ENCODE results near the gene SMARCD1.
A peak's percentile ranks its signal among the peaks of the same experiment; 100 is the strongest.

Gene SMARCD1

DNA sequence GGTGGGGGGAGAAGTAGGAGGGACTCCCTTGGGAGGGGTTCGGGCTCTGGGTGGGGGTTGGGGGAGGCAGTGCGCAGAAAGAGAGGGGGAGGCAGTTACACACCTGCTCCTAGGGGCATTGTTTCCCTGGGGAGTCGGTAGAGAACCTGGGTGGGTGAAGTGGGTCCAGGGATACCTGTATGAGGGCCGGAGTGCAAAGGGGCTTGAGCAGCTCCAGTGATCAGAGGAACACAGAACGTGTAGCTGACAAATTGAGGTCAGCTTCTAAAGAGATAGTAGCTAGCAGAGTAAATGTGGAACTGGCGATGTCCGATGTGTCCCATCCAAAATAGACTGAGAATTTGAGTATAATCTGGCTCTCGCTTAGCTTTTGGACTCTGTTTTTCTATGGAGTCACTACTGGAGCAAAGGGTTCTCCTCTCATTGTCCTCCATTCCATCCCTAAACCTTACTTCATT, 502 bp downstream of the SMARCD1 start:
- Histone ChIP-seq H3K79me2 (ENCODE audit: insufficient read depth, low read length) (peaks cover 30% of the 10 kb centered on the region), H3K36me3 (ENCODE audit: insufficient read depth, low read length) (peaks cover 24% of the 10 kb centered on the region), H3K9me3 (ENCODE audit: insufficient read depth, low read depth, low read length) (no peaks in the 10 kb centered on the region), H3K4me3 (ENCODE audit: low read length, poor library complexity, severe bottlenecking) (peak overlapping the region; percentile 76), H4K20me1 (ENCODE audit: insufficient read depth, low read length, poor library complexity, severe bottlenecking) (peaks cover 23% of the 10 kb centered on the region), H3K9ac (ENCODE audit: low read depth, low read length, poor library complexity, severe bottlenecking) (peak overlapping the region; percentile 72), H3F3A (ENCODE audit: low read depth) (peaks cover 19% of the 10 kb centered on the region), H2AFZ (ENCODE audit: low read length) (no peak overlapping the region), H3K9me2 (replicated peaks; ENCODE audit: low read depth, low read length) (no peaks in the 10 kb centered on the region), H3K27me3 (ENCODE audit: insufficient read depth, low read length, poor library complexity, severe bottlenecking) (no peaks in the 10 kb centered on the region), H3K4me2 (ENCODE audit: low read depth, low read length, poor library complexity, severe bottlenecking) (peak overlapping the region; percentile 87), H3K4me1 (ENCODE audit: insufficient read depth, low read length, poor library complexity, severe bottlenecking) (peaks cover 24% of the 10 kb centered on the region)
- TF ChIP-seq EZH2phosphoT487 (IDR thresholded peaks at IDR 0.05; ENCODE audit: borderline replicate concordance): no peak
- TF ChIP-seq, protein P1, sequence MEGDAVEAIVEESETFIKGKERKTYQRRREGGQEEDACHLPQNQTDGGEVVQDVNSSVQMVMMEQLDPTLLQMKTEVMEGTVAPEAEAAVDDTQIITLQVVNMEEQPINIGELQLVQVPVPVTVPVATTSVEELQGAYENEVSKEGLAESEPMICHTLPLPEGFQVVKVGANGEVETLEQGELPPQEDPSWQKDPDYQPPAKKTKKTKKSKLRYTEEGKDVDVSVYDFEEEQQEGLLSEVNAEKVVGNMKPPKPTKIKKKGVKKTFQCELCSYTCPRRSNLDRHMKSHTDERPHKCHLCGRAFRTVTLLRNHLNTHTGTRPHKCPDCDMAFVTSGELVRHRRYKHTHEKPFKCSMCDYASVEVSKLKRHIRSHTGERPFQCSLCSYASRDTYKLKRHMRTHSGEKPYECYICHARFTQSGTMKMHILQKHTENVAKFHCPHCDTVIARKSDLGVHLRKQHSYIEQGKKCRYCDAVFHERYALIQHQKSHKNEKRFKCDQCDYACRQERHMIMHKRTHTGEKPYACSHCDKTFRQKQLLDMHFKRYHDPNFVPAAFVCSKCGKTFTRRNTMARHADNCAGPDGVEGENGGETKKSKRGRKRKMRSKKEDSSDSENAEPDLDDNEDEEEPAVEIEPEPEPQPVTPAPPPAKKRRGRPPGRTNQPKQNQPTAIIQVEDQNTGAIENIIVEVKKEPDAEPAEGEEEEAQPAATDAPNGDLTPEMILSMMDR (conservative IDR thresholded peaks at IDR 0.05; ENCODE audit: low read length): no peak

DNA sequence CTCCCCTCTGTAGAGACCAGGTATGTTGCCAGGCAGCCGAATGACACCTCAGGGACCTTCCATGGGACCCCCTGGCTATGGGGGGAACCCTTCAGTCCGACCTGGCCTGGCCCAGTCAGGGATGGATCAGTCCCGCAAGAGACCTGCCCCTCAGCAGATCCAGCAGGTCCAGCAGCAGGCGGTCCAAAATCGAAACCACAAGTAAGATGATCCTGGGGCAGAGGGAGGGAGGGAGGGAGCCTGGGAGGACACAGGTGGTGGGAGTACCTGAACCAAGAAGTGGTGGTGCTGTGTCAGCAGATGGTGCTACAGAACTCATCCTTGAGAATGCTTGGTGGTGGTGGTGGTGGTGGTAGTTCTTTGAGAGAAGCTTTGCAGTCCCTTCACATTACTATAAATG, 1.0 kb downstream of the SMARCD1 start:
- peak overlapping the region; percentile 76 for H3K4me3 ChIP-seq (ENCODE audit: low read length, poor library complexity, severe bottlenecking)

DNA sequence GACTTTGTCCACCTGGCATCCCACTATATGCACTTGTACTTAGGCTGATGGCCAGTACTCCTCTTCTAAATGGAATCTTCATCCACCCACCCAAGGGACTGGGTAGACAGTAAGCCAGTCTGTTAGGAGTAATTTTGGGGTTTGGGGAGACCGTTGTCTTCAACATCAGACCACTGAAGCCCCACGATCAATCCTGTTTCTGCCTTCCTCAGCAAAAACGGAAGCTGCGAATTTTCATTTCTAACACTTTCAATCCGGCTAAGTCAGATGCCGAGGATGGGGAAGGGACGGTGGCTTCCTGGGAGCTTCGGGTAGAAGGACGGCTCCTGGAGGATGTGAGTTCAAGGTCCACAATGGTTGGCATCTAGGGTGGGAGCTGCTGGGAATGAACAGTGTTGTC, 2.0 kb downstream of the SMARCD1 start:
- peaks cover 19% of the 10 kb centered on the region for H3F3A ChIP-seq (ENCODE audit: low read depth)
- H3K4me1 ChIP-seq (ENCODE audit: insufficient read depth, low read length, poor library complexity, severe bottlenecking): peaks cover 24% of the 10 kb centered on the region
- H3K27me3 ChIP-seq (ENCODE audit: insufficient read depth, low read length, poor library complexity, severe bottlenecking): no peaks in the 10 kb centered on the region
- H2AFZ ChIP-seq (ENCODE audit: low read length): no peak overlapping the region
- peaks cover 35% of the 10 kb centered on the region for H3K36me3 ChIP-seq (ENCODE audit: insufficient read depth, low read length)
- H3K9me3 ChIP-seq (ENCODE audit: insufficient read depth, low read depth, low read length): no peaks in the 10 kb centered on the region
- peak overlapping the region; percentile 19 for H3K9ac ChIP-seq (ENCODE audit: low read depth, low read length, poor library complexity, severe bottlenecking)
- H3K4me3 ChIP-seq (ENCODE audit: low read length, poor library complexity, severe bottlenecking): peak overlapping the region; percentile 28
- peaks cover 30% of the 10 kb centered on the region for H3K79me2 ChIP-seq (ENCODE audit: insufficient read depth, low read length)
- H3K4me2 ChIP-seq (ENCODE audit: low read depth, low read length, poor library complexity, severe bottlenecking): peak overlapping the region; percentile 87
- H4K20me1 ChIP-seq (ENCODE audit: insufficient read depth, low read length, poor library complexity, severe bottlenecking): peaks cover 23% of the 10 kb centered on the region
- TF ChIP-seq, protein P1 (conservative IDR thresholded peaks at IDR 0.05; ENCODE audit: low read length): no peak
- no peak for TF ChIP-seq EZH2phosphoT487 (IDR thresholded peaks at IDR 0.05; ENCODE audit: borderline replicate concordance)
- no peaks in the 10 kb centered on the region for H3K9me2 ChIP-seq (replicated peaks; ENCODE audit: low read depth, low read length)

More for the DNA sequence above, 1.0 kb downstream of the SMARCD1 start:
- Histone ChIP-seq H3K36me3 (ENCODE audit: insufficient read depth, low read length) (peaks cover 27% of the 10 kb centered on the region), H3K27me3 (ENCODE audit: insufficient read depth, low read length, poor library complexity, severe bottlenecking) (no peaks in the 10 kb centered on the region), H3K9ac (ENCODE audit: low read depth, low read length, poor library complexity, severe bottlenecking) (peak overlapping the region; percentile 72), H2AFZ (ENCODE audit: low read length) (no peak overlapping the region), H3K4me1 (ENCODE audit: insufficient read depth, low read length, poor library complexity, severe bottlenecking) (peaks cover 24% of the 10 kb centered on the region), H3F3A (ENCODE audit: low read depth) (peaks cover 19% of the 10 kb centered on the region), H3K4me2 (ENCODE audit: low read depth, low read length, poor library complexity, severe bottlenecking) (peak overlapping the region; percentile 87), H4K20me1 (ENCODE audit: insufficient read depth, low read length, poor library complexity, severe bottlenecking) (peaks cover 23% of the 10 kb centered on the region), H3K79me2 (ENCODE audit: insufficient read depth, low read length) (peaks cover 30% of the 10 kb centered on the region), H3K9me3 (ENCODE audit: insufficient read depth, low read depth, low read length) (no peaks in the 10 kb centered on the region), H3K9me2 (replicated peaks; ENCODE audit: low read depth, low read length) (no peaks in the 10 kb centered on the region)
- TF ChIP-seq, protein P1 (conservative IDR thresholded peaks at IDR 0.05; ENCODE audit: low read length): no peak
- TF ChIP-seq EZH2phosphoT487 (IDR thresholded peaks at IDR 0.05; ENCODE audit: borderline replicate concordance): no peak
